LoVo (cell line): ENCODE data around the gene SFI1.
A peak's percentile ranks its signal among the peaks of the same experiment; 100 is the strongest.

Source experiments
- DNase-seq: peaks from one replicate; pipeline ENCODE4 v3.0.0-alpha.2; 2016; ENCODE audit warnings: low spot score

Gene SFI1

GRCh38 chr22:31618471-31619176 lies 122.3 kb downstream of the SFI1 start:
- no peak for DNase-seq

GRCh38 chr22:31619611-31620300 lies 123.4 kb downstream of the SFI1 start:
- DNase-seq: no peak

- DNase-seq: no peak
These were observed 124.6 kb downstream of the SFI1 start for GRCh38 chr22:31620756-31621480.

GRCh38 chr22:31621507-31622124 lies 125.3 kb downstream of the SFI1 start:
- no peak for DNase-seq

GRCh38 chr22:31622980-31623379 lies 126.6 kb downstream of the SFI1 start:
- no peak for DNase-seq

- DNase-seq: no peak
These were observed 127.4 kb downstream of the SFI1 start for GRCh38 chr22:31623592-31624304.

- DNase-seq: no peak
These were observed 128.9 kb downstream of the SFI1 start for GRCh38 chr22:31625257-31625640.

- DNase-seq: no peak
These were observed 129.5 kb downstream of the SFI1 start for GRCh38 chr22:31625661-31626426.

GRCh38 chr22:31626427-31627150 lies 130.3 kb downstream of the SFI1 start:
- DNase-seq: no peak

- DNase-seq: no peak
These were observed 130.9 kb downstream of the SFI1 start for GRCh38 chr22:31627223-31627731.

- DNase-seq: no peak
These were observed 132.0 kb downstream of the SFI1 start for GRCh38 chr22:31628362-31628761.

GRCh38 chr22:31628969-31629708 lies 132.8 kb downstream of the SFI1 start:
- DNase-seq: no peak

GRCh38 chr22:31629741-31630184 lies 133.4 kb downstream of the SFI1 start:
- DNase-seq: no peak

- DNase-seq: peak; percentile 81
These were observed 134.3 kb downstream of the SFI1 start for GRCh38 chr22:31630331-31631329.

GRCh38 chr22:31631436-31631835 lies 135.1 kb downstream of the SFI1 start:
- DNase-seq: no peak

GRCh38 chr22:31635638-31636306 lies 139.4 kb downstream of the SFI1 start:
- no peak for DNase-seq

GRCh38 chr22:31637447-31637890 lies 141.1 kb downstream of the SFI1 start:
- no peak for DNase-seq
